ENCODE results near the gene CNTNAP2.

- TF ChIP-seq CTCF (IDR thresholded peaks at IDR 0.05) (no peak), POLR2A (IDR thresholded peaks at IDR 0.05) (no peak)
Observed at GRCh38 chr7:147664541-147664940, 1547.9 kb downstream of the CNTNAP2 start.
